PC-3 (cell line): ENCODE data around the gene DAAM1. TPM values are rescaled to one million over a fixed set of nuclear protein-coding genes. Genes with fewer than 3 reads are reported as not detected.
A peak's percentile ranks its signal among the peaks of the same experiment; 100 is the strongest.

Experiments
- ATAC-seq: fragments of 200-7000 bp; cut with Tn5 transposase; 2 replicates; pipeline ENCODE4 v1.9.1; 2020; ENCODE audit warnings: mild to moderate bottlenecking, moderate library complexity
- BruUV-seq: library from RNA; stranded (reverse); fragments of 400-500 nt; replicated peaks from 2 replicates; lab custom pipeline; 2021; lab: Mats Ljungman, UMichigan
- CTCF ChIA-PET: fragments of 300-600 bp; sonication (Branson Sonifier 250); formaldehyde crosslinking; loops from one replicate; lab custom pipeline; 2022; ENCODE audit warnings: antibody characterized with exemption; lab: Charles Lee
- POLR2A ChIA-PET: fragments of 300-600 bp; sonication (Branson Sonifier 250); formaldehyde crosslinking; loops from one replicate; lab custom pipeline; 2022; ENCODE audit warnings: antibody characterized with exemption; ENCODE audit not compliant: unreplicated experiment; lab: Charles Lee
- DNase-seq: peaks from one replicate; pipeline ENCODE4 v3.0.0-alpha.2; 2015
- H2AFZ ChIP-seq: fragments of 300-600 bp; sonication (generic); 2 replicates; pipeline ENCODE4 v1.6.0; 2016; ENCODE audit warnings: antibody characterized with exemption, low read length
- H3F3A ChIP-seq: fragments of 300-600 bp; sonication (generic); one replicate; pipeline ENCODE4 v1.6.0; 2017; ENCODE audit warnings: antibody characterized with exemption, low read length, control low read depth, mild to moderate bottlenecking; ENCODE audit not compliant: unreplicated experiment
- H3K27ac ChIP-seq: fragments of 300-600 bp; sonication (generic); 2 replicates; pipeline ENCODE4 v1.5.1; 2016; ENCODE audit warnings: mild to moderate bottlenecking, low read length
- H3K27me3 ChIP-seq: fragments of 300-600 bp; sonication (generic); 2 replicates; pipeline ENCODE4 v1.6.1; 2016; ENCODE audit warnings: low read length, mixed read lengths
- H3K36me3 ChIP-seq: fragments of 300-600 bp; sonication (generic); 2 replicates; pipeline ENCODE4 v1.6.1; 2016; ENCODE audit warnings: low read depth, mixed run types, low read length, mixed read lengths
- H3K4me1 ChIP-seq: fragments of 300-600 bp; sonication (generic); 2 replicates; pipeline ENCODE4 v1.5.1; 2016; ENCODE audit warnings: low read length; ENCODE audit not compliant: insufficient read depth
- H3K4me2 ChIP-seq: fragments of 300-600 bp; sonication (generic); 2 replicates; pipeline ENCODE4 v1.6.0; 2016; ENCODE audit warnings: low read length
- H3K4me3 ChIP-seq: fragments of 300-600 bp; sonication (generic); 2 replicates; pipeline ENCODE4 v1.5.1; 2016; ENCODE audit warnings: mild to moderate bottlenecking, low read length, mixed read lengths
- H3K79me2 ChIP-seq: fragments of 300-600 bp; sonication (generic); 2 replicates; pipeline ENCODE4 v1.6.1; 2017; ENCODE audit warnings: low read length, mixed read lengths
- H3K9ac ChIP-seq: fragments of 300-600 bp; sonication (generic); 2 replicates; pipeline ENCODE4 v1.6.0; 2016; ENCODE audit warnings: mild to moderate bottlenecking, low read length
- H3K9me2 ChIP-seq: fragments of 300-600 bp; sonication (generic); replicated peaks from 2 replicates; pipeline ENCODE4 v1.6.1; 2016; ENCODE audit warnings: mixed run types, low read length, mixed read lengths
- H3K9me3 ChIP-seq: fragments of 300-600 bp; sonication (generic); 2 replicates; pipeline ENCODE4 v1.6.1; 2016; ENCODE audit warnings: low read length, mixed read lengths
- H4K20me1 ChIP-seq: fragments of 300-600 bp; sonication (generic); 2 replicates; pipeline ENCODE4 v1.6.1; 2016; ENCODE audit warnings: low read length, mixed read lengths
- EZH2 ChIP-seq: fragments of 300-600 bp; sonication (generic); IDR thresholded peaks from one replicate; pipeline ENCODE4 v1.6.1; 2017; ENCODE audit warnings: antibody characterized with exemption, mild to moderate bottlenecking, low read length; ENCODE audit not compliant: unreplicated experiment
- EZH2phosphoT487 ChIP-seq: fragments of 300-600 bp; sonication (generic); IDR thresholded peaks from 2 replicates; pipeline ENCODE4 v1.6.1; 2018; ENCODE audit warnings: mild to moderate bottlenecking, antibody characterized with exemption, low read length, borderline replicate concordance
- intact Hi-C: fragments of 100-400 bp; cut with micrococcal nuclease; formaldehyde crosslinking; loops from 2 replicates; pipeline ENCODE4 v1.9.0; 2023
- total RNA-seq: library from RNA; depleted of rRNA; stranded (reverse); fragments of >200 nt; gene quantifications from 2 replicates; pipeline ENCODE4 v1.2.3, GENCODE V29; 2014
- TF ChIP-seq, protein P1 (sequence below): fragments of 300-600 bp; sonication (generic); conservative IDR thresholded peaks from 2 replicates; pipeline ENCODE4 v1.5.1; 2017; ENCODE audit warnings: antibody characterized with exemption, low read depth, mild to moderate bottlenecking, low read length

Gene DAAM1
- total RNA-seq, 1 experiment from 2014 or later = 32.7 TPM

DNA sequence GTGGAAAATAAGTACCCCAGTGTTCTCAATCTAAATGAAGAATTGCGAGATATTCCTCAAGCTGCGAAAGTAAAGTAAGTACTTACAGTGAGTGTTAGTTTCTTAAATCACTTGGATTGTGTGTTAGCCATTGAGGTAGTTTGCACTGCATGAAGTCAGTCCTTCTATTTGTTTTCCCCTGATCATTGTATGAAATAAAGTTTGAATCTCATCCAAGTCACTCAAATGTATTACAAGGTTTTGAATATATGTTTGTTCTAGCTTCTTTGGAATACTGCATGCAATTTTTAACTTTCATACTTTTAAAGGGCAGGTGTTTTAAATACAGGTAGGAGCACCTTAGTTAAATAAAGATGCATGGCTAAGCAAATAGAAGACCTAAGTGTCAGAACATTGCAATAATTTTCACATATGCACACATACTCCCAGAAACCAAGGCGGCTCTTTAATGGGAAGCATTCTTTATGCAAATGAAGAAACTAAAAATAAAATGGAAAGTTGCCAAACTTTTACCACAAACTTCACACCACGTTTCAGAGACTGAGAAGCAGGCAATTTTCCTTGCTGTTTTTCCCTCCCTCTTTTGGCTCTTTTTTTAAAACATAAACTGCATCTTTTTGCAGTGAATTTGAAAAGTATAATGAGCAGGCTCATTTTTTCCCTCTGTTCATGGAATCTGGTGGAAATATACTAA, 171.1 kb downstream of the DAAM1 start:
- Histone ChIP-seq H3K79me2 (no peaks in the 10 kb centered on the region), H3K9me2 (no peaks in the 10 kb centered on the region), H3K27me3 (no peaks in the 10 kb centered on the region), H3K27ac (peak overlapping the region; percentile 1; the same call in 1 of the 2 replicates), H3K4me2 (peak overlapping the region; percentile 5; the same call in 1 of the 2 replicates), H4K20me1 (no peaks in the 10 kb centered on the region), H3F3A (peaks cover 49% of the 10 kb centered on the region), H3K9ac (no peak overlapping the region), H3K9me3 (no peaks in the 10 kb centered on the region), H3K4me1 (peaks cover 85% of the 10 kb centered on the region), H3K4me3 (no peak overlapping the region), H2AFZ (no peak overlapping the region), H3K36me3 (peaks cover 3% of the 10 kb centered on the region; the same call in 1 of the 2 replicates)
- intact Hi-C loops = loop anchor here (2.0 kb wide), 3 partner anchors 53 to 123 kb away; no protein-coding TSS in a partner anchor
- BruUV-seq = no TSS peak
- POLR2A ChIA-PET = interaction anchor here (0.9 kb wide), 1 partner anchor 35 kb away, joined by 4 read pairs; no protein-coding TSS in a partner anchor
- peak; percentile 76 for DNase-seq
- CTCF ChIA-PET = no interaction called here
- TF ChIP-seq EZH2phosphoT487 = no peak
- TF ChIP-seq, protein P1, sequence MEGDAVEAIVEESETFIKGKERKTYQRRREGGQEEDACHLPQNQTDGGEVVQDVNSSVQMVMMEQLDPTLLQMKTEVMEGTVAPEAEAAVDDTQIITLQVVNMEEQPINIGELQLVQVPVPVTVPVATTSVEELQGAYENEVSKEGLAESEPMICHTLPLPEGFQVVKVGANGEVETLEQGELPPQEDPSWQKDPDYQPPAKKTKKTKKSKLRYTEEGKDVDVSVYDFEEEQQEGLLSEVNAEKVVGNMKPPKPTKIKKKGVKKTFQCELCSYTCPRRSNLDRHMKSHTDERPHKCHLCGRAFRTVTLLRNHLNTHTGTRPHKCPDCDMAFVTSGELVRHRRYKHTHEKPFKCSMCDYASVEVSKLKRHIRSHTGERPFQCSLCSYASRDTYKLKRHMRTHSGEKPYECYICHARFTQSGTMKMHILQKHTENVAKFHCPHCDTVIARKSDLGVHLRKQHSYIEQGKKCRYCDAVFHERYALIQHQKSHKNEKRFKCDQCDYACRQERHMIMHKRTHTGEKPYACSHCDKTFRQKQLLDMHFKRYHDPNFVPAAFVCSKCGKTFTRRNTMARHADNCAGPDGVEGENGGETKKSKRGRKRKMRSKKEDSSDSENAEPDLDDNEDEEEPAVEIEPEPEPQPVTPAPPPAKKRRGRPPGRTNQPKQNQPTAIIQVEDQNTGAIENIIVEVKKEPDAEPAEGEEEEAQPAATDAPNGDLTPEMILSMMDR = no peak
- no peak for TF ChIP-seq EZH2
- ATAC-seq = no peak

DNA sequence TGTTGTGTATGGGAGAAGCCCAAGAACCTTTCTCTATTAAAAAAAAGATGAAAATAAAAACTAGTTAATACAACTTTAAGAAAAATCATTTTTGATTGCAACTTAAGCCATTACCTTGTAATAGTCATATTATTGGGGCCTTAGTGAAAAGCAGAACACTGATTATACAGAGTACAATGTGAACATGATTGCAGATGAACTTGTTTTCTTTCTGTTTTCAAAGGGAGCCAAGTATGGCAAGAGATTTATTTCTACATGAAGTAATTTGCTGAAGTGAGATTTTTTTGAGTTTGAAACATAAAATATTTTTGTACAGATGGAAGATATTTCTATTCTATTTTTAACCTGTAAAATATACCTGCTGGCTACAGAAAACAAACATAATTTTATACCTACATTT, 171.8 kb downstream of the DAAM1 start:
- Histone ChIP-seq H3K79me2 (no peaks in the 10 kb centered on the region), H3K4me3 (no peak overlapping the region), H3K9me3 (no peaks in the 10 kb centered on the region), H3K9ac (no peak overlapping the region), H3F3A (peaks cover 50% of the 10 kb centered on the region), H3K27ac (no peak overlapping the region; the same call in 1 of the 2 replicates), H3K4me2 (0 out of 2 replicates have a peak overlapping the region, but pooled peaks have one; percentile 5), H3K36me3 (peaks cover 3% of the 10 kb centered on the region; the same call in 1 of the 2 replicates), H3K4me1 (peaks cover 84% of the 10 kb centered on the region), H4K20me1 (no peaks in the 10 kb centered on the region), H2AFZ (no peak overlapping the region), H3K9me2 (no peaks in the 10 kb centered on the region), H3K27me3 (no peaks in the 10 kb centered on the region)
- POLR2A ChIA-PET = no interaction called here
- no TSS peak for BruUV-seq
- DNase-seq (no peak), ATAC-seq (no peak)
- CTCF ChIA-PET = no interaction called here
- intact Hi-C loops = loop anchor here (2.0 kb wide), 1 partner anchor 77 kb away; no protein-coding TSS in a partner anchor
- TF ChIP-seq, protein P1 = no peak
- TF ChIP-seq EZH2 = no peak
